Upper lobe of left lung (tissue), 6 donors: ENCODE measurements around the gene LPCAT3. TPM values are rescaled to one million over a fixed set of nuclear protein-coding genes. Genes with fewer than 3 reads are reported as not detected.

Experiments
- ATAC-seq, 2 donors: fragments of 200-7000 bp; cut with Tn5 transposase; one replicate each; pipeline ENCODE4 v1.9.1; 2022; ENCODE audit warnings: mild to moderate bottlenecking in 2 of 2, moderate library complexity in 2 of 2; ENCODE audit not compliant: low FRiP score in 2 of 2
- DNase-seq, 2 donors: peaks; one replicate each; pipeline ENCODE4 v3.0.0-alpha.2; 2019 to 2020
- H3K27ac ChIP-seq, 4 donors: fragments of 200-600 bp; sonication (generic); one replicate each; pipeline ENCODE4 v1.5.1; 2016 to 2019
- H3K27me3 ChIP-seq, 4 donors: fragments of 200-600 bp; sonication (generic); one replicate each; pipeline ENCODE4 v1.5.1; 2017 to 2019
- H3K36me3 ChIP-seq, 4 donors: fragments of 200-600 bp; sonication (generic); one replicate each; pipeline ENCODE4 v1.5.1; 2016 to 2019
- H3K4me1 ChIP-seq, 4 donors: fragments of 200-600 bp; sonication (generic); one replicate each; pipeline ENCODE4 v1.5.1; 2018 to 2019
- H3K4me3 ChIP-seq, 4 donors: fragments of 200-600 bp; sonication (generic); one replicate each; pipeline ENCODE4 v1.5.1; 2017 to 2019; ENCODE audit warnings: mild to moderate bottlenecking in 2 of 4, moderate library complexity in 1 of 4
- H3K9me3 ChIP-seq, 4 donors: fragments of 200-600 bp; sonication (generic); one replicate each; pipeline ENCODE4 v1.5.1; 2018 to 2019
- EP300 ChIP-seq, 4 donors: sonication (generic); formaldehyde crosslinking; IDR thresholded peaks; one replicate each; pipeline ENCODE4 v1.5.1; 2017; ENCODE audit warnings: antibody characterized with exemption in 4 of 4, control low read depth in 2 of 4
- POLR2A ChIP-seq, 4 donors: fragments of 450-650 bp; IDR thresholded peaks; one replicate each; pipeline ENCODE4 v1.5.1; 2016 to 2017; ENCODE audit warnings: antibody characterized with exemption in 4 of 4, mild to moderate bottlenecking in 2 of 4
- POLR2AphosphoS5 ChIP-seq, 2 donors: sonication (generic); formaldehyde crosslinking; IDR thresholded peaks; one replicate each; pipeline ENCODE4 v1.5.1; 2017; ENCODE audit warnings: antibody characterized with exemption in 2 of 2
- WGBS, 2 donors: methylation state at CpG; one replicate each; pipeline ENCODE4 v1.1.5; 2017 to 2018; 5-methylcytosine and 5-hydroxymethylcytosine counted together
- total RNA-seq, 6 donors: library from RNA; depleted of rRNA in 4 of 6; stranded (reverse); fragments of >200 nt in 4 of 6; gene quantifications; one replicate each; pipeline versions ENCODE4 v1.1.0 to v1.2.1, GENCODE V29; 2016 to 2021
- TF ChIP-seq, protein P1 (sequence below), 6 experiments: fragments of 450-650 bp in 4 of 6; fragments of 200-600 bp in 2 of 6; sonication (generic) in 2 of 6; IDR thresholded peaks; one replicate each; pipeline ENCODE4 v1.5.1; 2016 to 2019; ENCODE audit warnings: antibody characterized with exemption in 6 of 6
- donor health status: DM: no; HTN: no; CAD: no; lungs with moderate emphysema.
- donor health status: DM: no; HTN: yes; CAD: no; lungs with severe emphysema.

The LPCAT3 gene, protein sequence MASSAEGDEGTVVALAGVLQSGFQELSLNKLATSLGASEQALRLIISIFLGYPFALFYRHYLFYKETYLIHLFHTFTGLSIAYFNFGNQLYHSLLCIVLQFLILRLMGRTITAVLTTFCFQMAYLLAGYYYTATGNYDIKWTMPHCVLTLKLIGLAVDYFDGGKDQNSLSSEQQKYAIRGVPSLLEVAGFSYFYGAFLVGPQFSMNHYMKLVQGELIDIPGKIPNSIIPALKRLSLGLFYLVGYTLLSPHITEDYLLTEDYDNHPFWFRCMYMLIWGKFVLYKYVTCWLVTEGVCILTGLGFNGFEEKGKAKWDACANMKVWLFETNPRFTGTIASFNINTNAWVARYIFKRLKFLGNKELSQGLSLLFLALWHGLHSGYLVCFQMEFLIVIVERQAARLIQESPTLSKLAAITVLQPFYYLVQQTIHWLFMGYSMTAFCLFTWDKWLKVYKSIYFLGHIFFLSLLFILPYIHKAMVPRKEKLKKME
- total RNA-seq: 100 to 1,000 TPM in 1 of 6 donors, 10 to 100 TPM in 5; 56.3 to 110 (median 84.1) TPM

- peak; percentile 97 to 100 for DNase-seq
- TF ChIP-seq POLR2AphosphoS5 (IDR thresholded peaks at IDR 0.05) (peak; percentile 69 to 87), EP300 (IDR thresholded peaks at IDR 0.05) (no peak), POLR2A (IDR thresholded peaks at IDR 0.05) (peak in 3 of 4 donors; percentile 81 to 94 (median 86))
- TF ChIP-seq, protein P1, sequence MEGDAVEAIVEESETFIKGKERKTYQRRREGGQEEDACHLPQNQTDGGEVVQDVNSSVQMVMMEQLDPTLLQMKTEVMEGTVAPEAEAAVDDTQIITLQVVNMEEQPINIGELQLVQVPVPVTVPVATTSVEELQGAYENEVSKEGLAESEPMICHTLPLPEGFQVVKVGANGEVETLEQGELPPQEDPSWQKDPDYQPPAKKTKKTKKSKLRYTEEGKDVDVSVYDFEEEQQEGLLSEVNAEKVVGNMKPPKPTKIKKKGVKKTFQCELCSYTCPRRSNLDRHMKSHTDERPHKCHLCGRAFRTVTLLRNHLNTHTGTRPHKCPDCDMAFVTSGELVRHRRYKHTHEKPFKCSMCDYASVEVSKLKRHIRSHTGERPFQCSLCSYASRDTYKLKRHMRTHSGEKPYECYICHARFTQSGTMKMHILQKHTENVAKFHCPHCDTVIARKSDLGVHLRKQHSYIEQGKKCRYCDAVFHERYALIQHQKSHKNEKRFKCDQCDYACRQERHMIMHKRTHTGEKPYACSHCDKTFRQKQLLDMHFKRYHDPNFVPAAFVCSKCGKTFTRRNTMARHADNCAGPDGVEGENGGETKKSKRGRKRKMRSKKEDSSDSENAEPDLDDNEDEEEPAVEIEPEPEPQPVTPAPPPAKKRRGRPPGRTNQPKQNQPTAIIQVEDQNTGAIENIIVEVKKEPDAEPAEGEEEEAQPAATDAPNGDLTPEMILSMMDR (IDR thresholded peaks at IDR 0.05): peak; percentile 73 to 93 (median 88)
These were observed at the start of gene LPCAT3 for GRCh38 chr12:7018350-7019042. Gene LPCAT3, minus strand, starts transcription at chr12:7018476. Its CDS starts 52 bp downstream, at chr12:7018424.

GRCh38 chr12:7067096-7067495, 48.8 kb upstream of the LPCAT3 start:
- 85 to 91% methylated on average over 7 of the region's 7 CpGs for WGBS, 2 donors
- TF ChIP-seq EP300 (IDR thresholded peaks at IDR 0.05) (no peak), POLR2A (IDR thresholded peaks at IDR 0.05) (no peak), POLR2AphosphoS5 (IDR thresholded peaks at IDR 0.05) (no peak)
- TF ChIP-seq, protein P1 (IDR thresholded peaks at IDR 0.05): no peak
- DNase-seq (no peak), ATAC-seq (no peak)
- no peaks in the 10 kb centered on the region for H3K9me3 ChIP-seq
- H3K36me3 ChIP-seq: peaks cover 0 to 25% (median 0%) of the 10 kb centered on the region in 4 donors
- no peak overlapping the region for H3K4me3 ChIP-seq
- no peaks in the 10 kb centered on the region for H3K27me3 ChIP-seq
- H3K27ac ChIP-seq: no peak overlapping the region
- no peaks in the 10 kb centered on the region for H3K4me1 ChIP-seq

More at GRCh38 chr12:7018350-7019042, at the start of gene LPCAT3:
- Histone ChIP-seq H3K9me3 (no peaks in the 10 kb centered on the region), H3K4me3 (peak within 1 kb of the TSS; percentile 53 to 97 (median 86)), H3K27ac (peak within 1 kb of the TSS; percentile 91 to 98 (median 92)), H3K4me1 (peaks cover 23 to 34% (median 30%) of the 10 kb centered on the region in 4 donors), H3K27me3 (no peaks in the 10 kb centered on the region), H3K36me3 (peaks cover 0 to 15% (median 4%) of the 10 kb centered on the region in 4 donors)
- 0% methylated on average over 35 to 42 of the region's 77 CpGs for WGBS, 2 donors
- peak; percentile 98 for ATAC-seq

DNA sequence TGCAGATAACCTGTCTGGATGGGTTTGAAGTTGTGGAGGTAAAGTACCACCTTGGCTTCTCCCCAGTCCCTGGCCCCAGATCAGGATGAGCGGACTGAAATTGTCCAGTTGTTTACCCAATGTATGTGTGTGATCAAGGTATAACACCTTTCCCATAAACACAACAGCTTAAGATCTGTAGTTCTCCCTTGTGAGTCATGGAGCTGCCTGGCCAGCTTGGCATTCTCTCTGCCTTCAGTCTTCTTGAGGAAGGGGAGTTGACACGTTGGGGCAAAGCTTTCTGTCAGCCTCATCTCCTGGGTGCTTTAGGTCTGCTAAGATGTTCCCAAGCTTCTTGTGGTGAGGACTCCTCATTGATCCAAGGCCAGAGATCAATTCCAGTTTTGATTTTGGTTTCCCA, 48.3 kb upstream of the LPCAT3 start:
- Histone ChIP-seq H3K9me3 (no peaks in the 10 kb centered on the region), H3K4me1 (no peaks in the 10 kb centered on the region), H3K27ac (no peak overlapping the region), H3K27me3 (no peaks in the 10 kb centered on the region), H3K36me3 (peaks cover 0 to 25% (median 0%) of the 10 kb centered on the region in 4 donors), H3K4me3 (no peak overlapping the region)
- TF ChIP-seq EP300 (IDR thresholded peaks at IDR 0.05) (no peak), POLR2A (IDR thresholded peaks at IDR 0.05) (no peak), POLR2AphosphoS5 (IDR thresholded peaks at IDR 0.05) (no peak)
- TF ChIP-seq, protein P1 (IDR thresholded peaks at IDR 0.05): no peak
- ATAC-seq (no peak), DNase-seq (no peak)
- WGBS, 2 donors: 85 to 88% methylated on average over 2 of the region's 2 CpGs

- H3K27ac ChIP-seq: no peak overlapping the region
- H3K4me3 ChIP-seq: no peak overlapping the region
- no peak for ATAC-seq
- TF ChIP-seq, protein P1 (IDR thresholded peaks at IDR 0.05): no peak
- TF ChIP-seq POLR2A (IDR thresholded peaks at IDR 0.05) (no peak), POLR2AphosphoS5 (IDR thresholded peaks at IDR 0.05) (no peak), EP300 (IDR thresholded peaks at IDR 0.05) (no peak)
- H3K36me3 ChIP-seq: peaks cover 0 to 22% (median 0%) of the 10 kb centered on the region in 4 donors
- no peaks in the 10 kb centered on the region for H3K27me3 ChIP-seq
- no peaks in the 10 kb centered on the region for H3K9me3 ChIP-seq
- peaks cover 0 to 12% (median 8%) of the 10 kb centered on the region in 4 donors for H3K4me1 ChIP-seq
- DNase-seq: no peak
- 88 to 91% methylated on average over 7 of the region's 7 CpGs for WGBS, 2 donors
These were observed 46.9 kb upstream of the LPCAT3 start for GRCh38 chr12:7065073-7065623.
